Esophagus muscularis mucosa (tissue), 4 donors: ENCODE results near the gene PLEKHH1. TPM values are rescaled to one million over a fixed set of nuclear protein-coding genes. Genes with fewer than 3 reads are reported as not detected.

Source experiments
- DNase-seq: peaks from one replicate; pipeline ENCODE4 v3.0.0-alpha.2; 2017; ENCODE audit errors: extremely low spot score
- H3K27ac ChIP-seq, 4 donors: fragments of 200-600 bp; sonication (generic); replicated peaks in 1 of 4; 1 replicate in 3 of 4; 2 replicates in 1 of 4; pipeline ENCODE4 v1.5.1; 2016 to 2019; ENCODE audit warnings: mild to moderate bottlenecking in 1 of 4
- H3K27me3 ChIP-seq, 4 donors: fragments of 200-600 bp; sonication (generic); one replicate each; pipeline versions ENCODE4 v1.5.1 to v1.6.0; 2016 to 2019
- H3K36me3 ChIP-seq, 4 donors: fragments of 200-600 bp; sonication (generic); one replicate each; pipeline ENCODE4 v1.5.1; 2016 to 2019
- H3K4me1 ChIP-seq, 4 donors: fragments of 200-600 bp; sonication (generic); one replicate each; pipeline ENCODE4 v1.5.1; 2016 to 2019
- H3K4me3 ChIP-seq, 4 donors: fragments of 200-600 bp; sonication (generic); 1 replicate in 2 of 4; 2 replicates in 2 of 4; pipeline ENCODE4 v1.5.1; 2016 to 2019; ENCODE audit warnings: mild to moderate bottlenecking in 4 of 4, moderate library complexity in 1 of 4
- H3K9me3 ChIP-seq, 4 donors: fragments of 200-600 bp; sonication (generic); 1 replicate in 3 of 4; 2 replicates in 1 of 4; pipeline ENCODE4 v1.5.1; 2016 to 2019
- EP300 ChIP-seq: sonication (generic); formaldehyde crosslinking; IDR thresholded peaks from one replicate; pipeline ENCODE4 v1.6.1; 2017; ENCODE audit warnings: antibody characterized with exemption
- POLR2A ChIP-seq: fragments of 450-650 bp; IDR thresholded peaks from one replicate; pipeline ENCODE4 v1.6.1; 2017; ENCODE audit warnings: antibody characterized with exemption, moderate library complexity, mild to moderate bottlenecking, low read depth
- POLR2AphosphoS5 ChIP-seq, 2 donors: sonication (generic); formaldehyde crosslinking; IDR thresholded peaks; one replicate each; pipeline ENCODE4 v1.6.1; 2017; ENCODE audit warnings: antibody characterized with exemption in 2 of 2
- WGBS: methylation state at CpG from one replicate; pipeline ENCODE4 v1.1.5; 2018; 5-methylcytosine and 5-hydroxymethylcytosine counted together
- intact Hi-C: fragments of 100-400 bp; cut with DNase I; formaldehyde crosslinking; loops from one replicate; pipeline ENCODE4 v1.15.1; 2023
- total RNA-seq, 4 donors: library from RNA; depleted of rRNA; stranded (reverse); fragments of >200 nt; gene quantifications; one replicate each; pipeline versions ENCODE4 v1.1.0 to v1.2.1, GENCODE V29; 2016
- TF ChIP-seq, protein P1 (sequence below), 3 experiments: fragments of 200-600 bp in 2 of 3; fragments of 450-650 bp in 1 of 3; sonication (generic) in 2 of 3; IDR thresholded peaks; one replicate each; pipeline ENCODE4 v1.5.1; 2017 to 2019; ENCODE audit warnings: antibody characterized with exemption in 3 of 3, mild to moderate bottlenecking in 2 of 3, moderate library complexity in 1 of 3

The PLEKHH1 gene
- total RNA-seq, 4 donors from 2014 or later: 1.7 to 3.8 (median 2.4) TPM

DNA sequence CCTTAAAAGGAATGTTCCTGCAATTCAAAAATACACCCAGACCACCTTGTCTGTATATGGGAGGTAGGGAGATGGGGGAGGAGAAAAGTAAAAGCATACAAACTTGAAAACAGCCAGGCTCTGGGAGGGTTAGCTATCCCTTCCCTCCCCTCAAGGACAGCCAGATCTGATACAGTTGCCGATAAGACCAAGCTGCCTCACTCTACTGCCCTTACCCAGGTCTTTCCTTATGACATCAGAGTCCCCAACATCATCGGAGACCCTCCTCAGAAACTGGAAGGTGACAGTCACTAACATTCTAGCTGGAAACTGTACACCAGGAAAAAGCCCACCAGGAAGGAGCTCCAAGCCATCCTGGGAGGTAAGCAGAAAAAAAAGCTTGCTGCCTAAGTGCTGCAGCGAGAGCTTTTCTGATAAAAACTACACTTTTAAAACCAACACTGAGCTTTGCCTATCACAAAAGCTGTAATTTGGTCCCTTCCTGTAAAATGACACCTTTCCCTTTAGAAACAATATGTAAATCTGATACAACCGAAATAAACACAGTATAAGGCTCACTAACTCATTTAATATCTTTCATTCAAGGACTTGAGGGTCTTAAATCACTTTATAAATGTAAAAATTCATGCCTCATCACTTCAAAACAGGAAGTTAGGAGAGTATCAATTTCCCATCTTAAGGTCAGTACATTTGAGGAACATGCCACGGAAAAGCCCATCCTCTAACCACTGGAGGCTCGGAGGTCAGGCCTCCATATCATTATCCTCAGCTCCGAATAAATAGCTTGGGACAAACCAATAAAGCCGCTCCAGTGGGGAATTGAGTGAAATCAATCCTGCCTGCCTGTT, 20.4 kb upstream of the PLEKHH1 start:
- DNase-seq: no peak
- WGBS: 79% methylated on average over 8 of the region's 8 CpGs

DNA sequence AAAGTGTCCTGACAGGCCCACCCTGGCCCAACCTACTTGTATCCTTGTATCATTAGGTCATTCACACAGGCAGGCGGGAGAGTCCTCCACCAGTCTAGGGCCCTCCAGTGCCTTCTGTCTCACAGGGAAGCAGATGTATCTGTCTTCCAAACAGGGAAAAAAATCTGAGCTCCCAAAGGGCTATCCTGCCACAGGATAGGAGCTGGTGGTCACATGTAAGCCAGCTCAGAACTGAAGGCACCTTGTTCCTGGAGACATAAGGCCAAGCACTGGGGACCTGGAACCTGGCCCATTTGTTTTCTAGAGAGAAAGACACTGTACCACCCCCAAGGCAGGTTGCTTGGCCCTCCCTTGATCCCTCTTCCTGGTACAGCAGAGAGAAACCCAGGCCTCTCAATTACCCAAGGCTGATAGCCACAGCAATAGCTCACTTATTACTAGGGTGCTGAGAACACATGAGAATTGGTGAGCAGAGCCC, 19.4 kb upstream of the PLEKHH1 start:
- peak overlapping the region in 1 of 4 donors; percentile 89 for H3K4me3 ChIP-seq
- intact Hi-C loops: no loop called here
- no peak for TF ChIP-seq POLR2AphosphoS5 (IDR thresholded peaks at IDR 0.05)
- TF ChIP-seq POLR2A: no peak
- TF ChIP-seq EP300: no peak
- TF ChIP-seq, protein P1, sequence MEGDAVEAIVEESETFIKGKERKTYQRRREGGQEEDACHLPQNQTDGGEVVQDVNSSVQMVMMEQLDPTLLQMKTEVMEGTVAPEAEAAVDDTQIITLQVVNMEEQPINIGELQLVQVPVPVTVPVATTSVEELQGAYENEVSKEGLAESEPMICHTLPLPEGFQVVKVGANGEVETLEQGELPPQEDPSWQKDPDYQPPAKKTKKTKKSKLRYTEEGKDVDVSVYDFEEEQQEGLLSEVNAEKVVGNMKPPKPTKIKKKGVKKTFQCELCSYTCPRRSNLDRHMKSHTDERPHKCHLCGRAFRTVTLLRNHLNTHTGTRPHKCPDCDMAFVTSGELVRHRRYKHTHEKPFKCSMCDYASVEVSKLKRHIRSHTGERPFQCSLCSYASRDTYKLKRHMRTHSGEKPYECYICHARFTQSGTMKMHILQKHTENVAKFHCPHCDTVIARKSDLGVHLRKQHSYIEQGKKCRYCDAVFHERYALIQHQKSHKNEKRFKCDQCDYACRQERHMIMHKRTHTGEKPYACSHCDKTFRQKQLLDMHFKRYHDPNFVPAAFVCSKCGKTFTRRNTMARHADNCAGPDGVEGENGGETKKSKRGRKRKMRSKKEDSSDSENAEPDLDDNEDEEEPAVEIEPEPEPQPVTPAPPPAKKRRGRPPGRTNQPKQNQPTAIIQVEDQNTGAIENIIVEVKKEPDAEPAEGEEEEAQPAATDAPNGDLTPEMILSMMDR (IDR thresholded peaks at IDR 0.05): no peak
- H3K27me3 ChIP-seq: no peaks in the 10 kb centered on the region
- peaks cover 13 to 26% (median 21%) of the 10 kb centered on the region in 4 donors for H3K4me1 ChIP-seq
- no peak for DNase-seq
- H3K9me3 ChIP-seq: no peaks in the 10 kb centered on the region
- peak overlapping the region; percentile 68 to 79 (median 74) for H3K27ac ChIP-seq
- WGBS: 100% methylated on average over 1 of the region's 1 CpG
- H3K36me3 ChIP-seq: no peaks in the 10 kb centered on the region

More for the DNA sequence above, 20.4 kb upstream of the PLEKHH1 start:
- Histone ChIP-seq H3K27ac (no peak overlapping the region), H3K9me3 (no peaks in the 10 kb centered on the region), H3K36me3 (no peaks in the 10 kb centered on the region), H3K4me1 (peaks cover 13 to 26% (median 21%) of the 10 kb centered on the region in 4 donors), H3K4me3 (no peak overlapping the region), H3K27me3 (no peaks in the 10 kb centered on the region)
- intact Hi-C loops: no loop called here
- no peak for TF ChIP-seq EP300
- TF ChIP-seq, protein P1 (IDR thresholded peaks at IDR 0.05): no peak
- TF ChIP-seq POLR2AphosphoS5 (IDR thresholded peaks at IDR 0.05): no peak
- no peak for TF ChIP-seq POLR2A

DNA sequence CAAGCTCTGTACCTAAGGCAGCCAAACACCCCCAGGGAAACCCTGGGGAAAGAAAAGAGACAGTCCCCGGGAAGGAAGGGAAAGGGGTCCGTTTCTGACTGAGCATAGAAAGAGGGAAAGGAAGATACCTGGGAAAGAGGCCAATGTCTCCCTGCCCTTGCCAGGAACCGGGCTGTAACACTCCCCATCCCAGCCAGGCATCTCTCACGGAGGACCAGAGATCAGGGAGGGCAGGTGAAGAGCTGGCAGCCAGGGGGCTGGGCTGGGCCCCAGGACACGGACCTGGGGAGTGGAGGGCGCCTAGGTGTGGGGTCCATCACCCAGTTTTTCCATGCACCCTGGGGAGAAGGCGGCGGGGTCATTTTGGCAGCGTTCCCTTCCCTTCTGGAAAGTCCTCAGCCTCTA, 18.9 kb upstream of the PLEKHH1 start:
- Histone ChIP-seq H3K36me3 (no peaks in the 10 kb centered on the region), H3K27ac (peak overlapping the region; percentile 68 to 79 (median 74)), H3K4me3 (peak overlapping the region; percentile 76 to 100 (median 93)), H3K4me1 (peaks cover 13 to 26% (median 21%) of the 10 kb centered on the region in 4 donors), H3K27me3 (no peaks in the 10 kb centered on the region), H3K9me3 (no peaks in the 10 kb centered on the region)
- intact Hi-C loops: no loop called here
- no peak for DNase-seq
- TF ChIP-seq EP300 (no peak), POLR2A (no peak), POLR2AphosphoS5 (IDR thresholded peaks at IDR 0.05) (no peak)
- TF ChIP-seq, protein P1 (IDR thresholded peaks at IDR 0.05): no peak
- 22% methylated on average over 9 of the region's 9 CpGs for WGBS

DNA sequence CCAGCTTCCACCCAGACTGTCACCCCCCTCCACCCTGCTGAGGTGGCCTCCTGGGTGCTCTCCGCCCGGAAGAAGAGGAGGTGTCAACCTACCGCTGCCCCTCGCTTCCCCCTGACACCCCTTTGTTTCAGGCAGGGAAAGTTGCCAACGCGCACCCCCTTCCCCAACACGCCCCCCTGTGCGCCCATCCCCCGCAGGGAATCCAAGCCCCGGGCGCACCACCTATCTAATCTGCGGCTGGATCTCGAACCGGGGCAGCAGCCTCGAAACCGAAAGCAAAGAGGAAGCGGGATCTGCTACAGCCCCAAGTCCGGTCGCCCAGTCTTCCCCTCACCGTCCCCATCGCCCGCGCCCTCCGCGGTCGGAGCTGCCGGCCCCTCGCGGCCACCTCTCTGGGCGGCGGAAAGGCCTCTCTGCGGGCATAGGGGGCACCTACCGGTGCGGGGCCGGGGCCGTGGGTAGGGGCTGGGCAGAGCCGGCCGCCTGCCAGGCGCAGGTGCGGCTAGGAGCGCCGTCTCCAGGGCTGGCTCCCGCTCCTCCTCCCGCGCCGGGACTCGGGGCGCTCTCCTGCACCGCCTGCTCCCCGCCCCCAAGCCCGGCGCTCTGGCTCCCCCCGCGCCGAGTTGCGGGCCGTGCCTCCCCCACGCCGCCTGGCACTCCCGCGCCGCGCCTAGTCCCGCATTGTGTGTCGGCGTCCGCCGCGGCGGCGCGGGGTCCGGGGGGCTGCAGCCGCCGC, 18.3 kb upstream of the PLEKHH1 start:
- H3K36me3 ChIP-seq: no peaks in the 10 kb centered on the region
- WGBS: under 1% methylated on average over 57 of the region's 75 CpGs
- H3K27ac ChIP-seq: peak overlapping the region; percentile 68 to 79 (median 74)
- DNase-seq: no peak
- peak overlapping the region; percentile 76 to 100 (median 93) for H3K4me3 ChIP-seq
- intact Hi-C loops: no loop called here
- no peaks in the 10 kb centered on the region for H3K9me3 ChIP-seq
- H3K27me3 ChIP-seq: peaks cover 0 to 5% (median 0%) of the 10 kb centered on the region in 4 donors
- peaks cover 13 to 26% (median 21%) of the 10 kb centered on the region in 4 donors for H3K4me1 ChIP-seq
- TF ChIP-seq, protein P1 (IDR thresholded peaks at IDR 0.05): no peak
- no peak for TF ChIP-seq POLR2A
